Activated T-cell treated with anti-CD3 and anti-CD28 coated beads for 1 hour (primary cell): ENCODE measurements around the gene GPR162.
A peak's percentile ranks its signal among the peaks of the same experiment; 100 is the strongest.

Experiments used
- DNase-seq: peaks from one replicate; pipeline ENCODE4 v3.0.0-alpha.2; 2020; ENCODE audit warnings: low read depth

GPR162 gene, protein sequence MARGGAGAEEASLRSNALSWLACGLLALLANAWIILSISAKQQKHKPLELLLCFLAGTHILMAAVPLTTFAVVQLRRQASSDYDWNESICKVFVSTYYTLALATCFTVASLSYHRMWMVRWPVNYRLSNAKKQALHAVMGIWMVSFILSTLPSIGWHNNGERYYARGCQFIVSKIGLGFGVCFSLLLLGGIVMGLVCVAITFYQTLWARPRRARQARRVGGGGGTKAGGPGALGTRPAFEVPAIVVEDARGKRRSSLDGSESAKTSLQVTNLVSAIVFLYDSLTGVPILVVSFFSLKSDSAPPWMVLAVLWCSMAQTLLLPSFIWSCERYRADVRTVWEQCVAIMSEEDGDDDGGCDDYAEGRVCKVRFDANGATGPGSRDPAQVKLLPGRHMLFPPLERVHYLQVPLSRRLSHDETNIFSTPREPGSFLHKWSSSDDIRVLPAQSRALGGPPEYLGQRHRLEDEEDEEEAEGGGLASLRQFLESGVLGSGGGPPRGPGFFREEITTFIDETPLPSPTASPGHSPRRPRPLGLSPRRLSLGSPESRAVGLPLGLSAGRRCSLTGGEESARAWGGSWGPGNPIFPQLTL

DNA sequence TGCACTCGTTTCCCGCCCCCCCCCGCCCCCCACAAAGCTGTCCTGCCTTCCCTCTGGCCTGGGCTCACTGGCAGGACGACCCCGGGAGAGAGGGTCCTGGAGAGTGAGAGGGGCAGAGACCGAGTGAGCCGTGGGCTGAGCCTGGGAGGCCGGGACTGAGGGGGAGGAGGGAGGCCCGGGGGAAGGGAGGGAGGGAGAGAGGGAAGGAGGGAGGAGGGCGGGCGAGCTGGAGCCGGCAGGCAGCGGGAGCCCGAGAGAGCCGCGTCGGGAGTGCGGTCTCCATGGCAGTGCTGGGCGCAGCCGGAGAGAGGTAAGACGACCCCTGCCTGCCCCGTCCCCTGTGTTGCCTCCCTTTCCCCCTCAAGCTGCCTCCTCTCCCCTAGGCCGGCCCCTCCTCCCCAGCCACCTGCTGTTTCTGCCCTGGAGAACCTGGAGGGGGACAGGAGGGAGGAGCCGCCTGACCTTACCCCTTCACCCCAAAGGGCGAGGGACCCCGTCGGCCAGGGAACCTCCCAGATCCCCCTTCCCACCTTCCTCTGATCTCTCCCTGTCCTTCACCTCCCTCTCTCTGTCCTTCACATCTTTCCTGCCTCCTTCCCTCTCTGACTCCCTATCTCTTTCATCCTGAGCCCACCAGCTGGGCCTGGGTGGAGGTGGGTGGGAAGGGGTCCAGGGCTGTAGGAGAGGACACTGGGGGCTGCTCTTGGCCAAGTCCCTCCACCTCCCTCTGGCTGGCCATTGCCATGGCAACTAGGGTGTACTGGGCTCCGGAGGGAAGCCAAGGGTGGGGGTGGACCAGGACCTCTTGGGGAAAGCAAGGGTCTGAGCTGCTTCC is at the start of gene GPR162:
GPR162 (plus strand) TSS at position 231 of the 835 bp plus-strand sequence. CDS start 2,078 bp downstream, outside the sequence.
- DNase-seq = no peak

DNA sequence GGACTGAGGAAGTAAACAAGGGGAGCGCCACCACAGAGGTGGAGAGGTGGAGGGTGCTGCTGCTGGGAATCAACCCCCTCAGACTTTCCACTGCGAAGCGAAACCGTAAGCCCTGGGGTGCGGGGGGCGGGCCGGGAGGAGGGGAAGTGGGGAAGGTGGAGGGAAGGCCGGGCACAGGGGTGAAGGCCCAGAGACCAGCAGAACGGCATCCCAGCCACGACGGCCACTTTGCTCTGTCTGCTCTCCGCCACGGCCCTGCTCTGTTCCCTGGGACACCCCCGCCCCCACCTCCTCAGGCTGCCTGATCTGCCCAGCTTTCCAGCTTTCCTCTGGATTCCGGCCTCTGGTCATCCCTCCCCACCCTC is 49.3 kb upstream of the GPR162 start, which contains the start of gene LAG3:
LAG3 (plus strand) TSS at position 190 of the 365 bp plus-strand sequence. CDS start 333 bp downstream, outside the sequence.
- DNase-seq = peak; percentile 45

DNA sequence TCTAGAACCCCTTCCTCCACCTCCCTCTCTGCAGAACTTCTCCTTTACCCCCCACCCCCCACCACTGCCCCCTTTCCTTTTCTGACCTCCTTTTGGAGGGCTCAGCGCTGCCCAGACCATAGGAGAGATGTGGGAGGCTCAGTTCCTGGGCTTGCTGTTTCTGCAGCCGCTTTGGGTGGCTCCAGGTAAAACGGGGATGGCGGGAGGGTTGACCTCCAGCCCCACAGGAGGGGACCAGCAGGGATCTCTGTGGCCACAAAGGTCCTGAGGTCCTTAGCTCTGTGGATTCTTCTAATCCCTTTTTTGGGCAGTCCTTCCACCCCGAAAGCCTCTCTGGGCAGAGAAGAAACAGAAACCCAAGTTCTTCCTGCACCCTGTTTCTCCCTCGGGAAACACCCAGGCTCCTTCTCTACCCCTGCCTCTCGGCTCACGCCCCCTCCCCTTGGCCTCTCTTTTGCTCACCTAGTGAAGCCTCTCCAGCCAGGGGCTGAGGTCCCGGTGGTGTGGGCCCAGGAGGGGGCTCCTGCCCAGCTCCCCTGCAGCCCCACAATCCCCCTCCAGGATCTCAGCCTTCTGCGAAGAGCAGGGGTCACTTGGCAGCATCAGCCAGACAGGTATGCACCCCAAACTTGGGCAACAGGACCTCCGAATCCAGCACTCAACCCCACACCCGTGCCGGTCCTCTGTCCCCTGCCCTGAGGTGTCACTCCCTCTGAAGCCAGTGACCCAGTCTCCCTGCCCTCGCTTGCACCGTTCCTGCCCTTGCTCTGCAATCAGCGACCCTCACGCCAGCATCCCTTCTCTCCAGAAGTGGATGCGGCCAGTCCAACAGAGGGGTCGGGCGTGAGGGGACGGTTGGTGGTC is 48.7 kb upstream of the GPR162 start:
- no peak for DNase-seq

DNA sequence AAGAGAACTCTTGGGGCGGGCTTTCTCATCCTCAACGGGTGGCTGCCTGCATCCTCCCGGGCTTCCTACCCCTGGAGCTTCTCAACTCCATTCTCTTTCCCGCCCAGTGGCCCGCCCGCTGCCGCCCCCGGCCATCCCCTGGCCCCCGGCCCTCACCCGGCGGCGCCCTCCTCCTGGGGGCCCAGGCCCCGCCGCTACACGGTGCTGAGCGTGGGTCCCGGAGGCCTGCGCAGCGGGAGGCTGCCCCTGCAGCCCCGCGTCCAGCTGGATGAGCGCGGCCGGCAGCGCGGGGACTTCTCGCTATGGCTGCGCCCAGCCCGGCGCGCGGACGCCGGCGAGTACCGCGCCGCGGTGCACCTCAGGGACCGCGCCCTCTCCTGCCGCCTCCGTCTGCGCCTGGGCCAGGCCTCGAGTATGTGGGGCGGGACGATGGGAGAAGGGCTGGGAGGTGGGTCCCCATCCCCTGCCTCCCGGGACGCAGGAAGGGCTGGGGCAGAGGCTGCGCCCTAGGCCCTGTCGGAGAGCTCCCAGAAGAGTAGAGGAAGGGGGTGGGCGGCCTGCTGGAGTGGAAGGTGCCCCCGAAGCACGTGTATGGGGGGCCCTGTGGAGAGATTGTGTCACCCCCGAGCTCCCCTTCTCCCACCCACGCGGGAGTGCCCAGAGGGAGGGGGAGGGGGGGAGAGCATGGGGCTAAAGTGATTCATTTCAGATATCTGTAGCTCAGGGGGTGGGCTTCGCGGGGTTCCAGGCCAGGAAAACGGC is 47.9 kb upstream of the GPR162 start:
- DNase-seq = no peak

DNA sequence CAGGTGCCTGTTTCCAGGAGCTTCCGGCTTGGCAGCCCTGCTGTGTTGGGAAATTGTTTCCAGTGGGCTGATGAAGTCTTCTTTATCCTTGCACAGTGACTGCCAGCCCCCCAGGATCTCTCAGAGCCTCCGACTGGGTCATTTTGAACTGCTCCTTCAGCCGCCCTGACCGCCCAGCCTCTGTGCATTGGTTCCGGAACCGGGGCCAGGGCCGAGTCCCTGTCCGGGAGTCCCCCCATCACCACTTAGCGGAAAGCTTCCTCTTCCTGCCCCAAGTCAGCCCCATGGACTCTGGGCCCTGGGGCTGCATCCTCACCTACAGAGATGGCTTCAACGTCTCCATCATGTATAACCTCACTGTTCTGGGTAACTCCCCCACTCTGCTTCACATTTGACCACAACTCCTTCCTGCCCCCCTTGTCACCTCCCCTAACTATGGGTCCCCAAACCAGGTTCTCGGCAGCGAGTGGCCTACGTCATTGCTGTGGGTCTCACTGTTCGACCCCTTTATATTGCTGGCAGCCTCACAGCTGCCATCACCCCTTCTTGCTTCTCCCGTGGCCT is 47.0 kb upstream of the GPR162 start:
- DNase-seq = no peak

DNA sequence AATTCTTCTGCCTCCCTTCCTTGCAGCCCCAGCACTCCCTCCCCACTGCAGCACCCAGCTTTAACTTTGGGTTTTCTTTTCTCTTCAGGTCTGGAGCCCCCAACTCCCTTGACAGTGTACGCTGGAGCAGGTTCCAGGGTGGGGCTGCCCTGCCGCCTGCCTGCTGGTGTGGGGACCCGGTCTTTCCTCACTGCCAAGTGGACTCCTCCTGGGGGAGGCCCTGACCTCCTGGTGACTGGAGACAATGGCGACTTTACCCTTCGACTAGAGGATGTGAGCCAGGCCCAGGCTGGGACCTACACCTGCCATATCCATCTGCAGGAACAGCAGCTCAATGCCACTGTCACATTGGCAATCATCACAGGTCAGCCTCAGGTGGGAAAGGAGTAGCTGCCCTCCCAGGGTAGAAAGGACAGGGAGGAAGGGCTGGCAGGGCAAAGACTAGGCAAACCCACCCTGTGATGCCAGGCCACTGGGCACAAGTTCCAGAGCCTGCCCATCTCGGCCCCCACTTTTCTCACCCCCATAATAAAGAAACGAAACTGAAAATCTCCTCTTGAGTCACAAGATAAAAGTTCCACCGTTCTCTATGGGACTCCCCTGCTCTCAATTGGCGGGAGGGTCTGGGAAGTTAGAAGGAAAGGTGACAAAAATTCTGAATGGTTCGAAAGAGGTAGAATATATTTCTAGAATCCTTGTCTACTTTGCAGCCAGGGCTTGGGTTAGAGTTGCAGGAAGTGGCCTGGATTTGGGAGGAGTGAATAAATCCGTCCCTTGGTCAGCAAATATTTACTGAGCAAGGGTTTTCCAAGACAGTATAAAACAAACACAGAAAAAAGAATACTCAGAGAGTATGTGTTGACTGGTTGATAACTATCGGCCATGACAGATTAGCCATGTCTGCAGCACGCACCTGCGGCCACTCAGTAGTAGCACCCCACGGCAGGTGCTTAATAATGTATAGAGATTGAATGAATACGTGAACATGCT is 46.1 kb upstream of the GPR162 start:
- DNase-seq = no peak

DNA sequence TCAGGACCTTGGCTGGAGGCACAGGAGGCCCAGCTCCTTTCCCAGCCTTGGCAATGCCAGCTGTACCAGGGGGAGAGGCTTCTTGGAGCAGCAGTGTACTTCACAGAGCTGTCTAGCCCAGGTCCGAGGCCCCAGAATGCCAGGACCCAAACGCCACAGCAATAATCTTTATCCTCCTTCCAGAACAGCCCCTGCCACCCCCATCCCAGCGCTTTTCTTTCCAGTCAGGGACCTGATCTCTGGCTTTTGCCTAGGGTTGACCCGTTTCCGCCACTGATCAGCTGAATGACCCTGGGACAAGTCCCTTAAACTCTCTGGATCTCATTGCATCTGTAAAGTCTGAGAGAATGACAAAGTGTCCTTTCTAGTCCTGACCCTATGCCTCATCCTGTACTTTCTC is 44.2 kb upstream of the GPR162 start:
- DNase-seq = no peak

DNA sequence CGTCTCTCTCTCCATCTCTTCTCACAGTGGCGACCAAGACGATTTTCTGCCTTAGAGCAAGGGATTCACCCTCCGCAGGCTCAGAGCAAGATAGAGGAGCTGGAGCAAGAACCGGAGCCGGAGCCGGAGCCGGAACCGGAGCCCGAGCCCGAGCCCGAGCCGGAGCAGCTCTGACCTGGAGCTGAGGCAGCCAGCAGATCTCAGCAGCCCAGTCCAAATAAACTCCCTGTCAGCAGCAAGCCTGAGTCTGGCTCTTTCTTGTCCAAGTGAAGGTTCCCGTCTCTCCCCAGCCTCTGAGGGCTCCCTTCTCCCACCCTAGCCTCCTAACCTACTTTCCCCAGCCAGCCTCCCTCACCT is 43.4 kb upstream of the GPR162 start:
- no peak for DNase-seq

DNA sequence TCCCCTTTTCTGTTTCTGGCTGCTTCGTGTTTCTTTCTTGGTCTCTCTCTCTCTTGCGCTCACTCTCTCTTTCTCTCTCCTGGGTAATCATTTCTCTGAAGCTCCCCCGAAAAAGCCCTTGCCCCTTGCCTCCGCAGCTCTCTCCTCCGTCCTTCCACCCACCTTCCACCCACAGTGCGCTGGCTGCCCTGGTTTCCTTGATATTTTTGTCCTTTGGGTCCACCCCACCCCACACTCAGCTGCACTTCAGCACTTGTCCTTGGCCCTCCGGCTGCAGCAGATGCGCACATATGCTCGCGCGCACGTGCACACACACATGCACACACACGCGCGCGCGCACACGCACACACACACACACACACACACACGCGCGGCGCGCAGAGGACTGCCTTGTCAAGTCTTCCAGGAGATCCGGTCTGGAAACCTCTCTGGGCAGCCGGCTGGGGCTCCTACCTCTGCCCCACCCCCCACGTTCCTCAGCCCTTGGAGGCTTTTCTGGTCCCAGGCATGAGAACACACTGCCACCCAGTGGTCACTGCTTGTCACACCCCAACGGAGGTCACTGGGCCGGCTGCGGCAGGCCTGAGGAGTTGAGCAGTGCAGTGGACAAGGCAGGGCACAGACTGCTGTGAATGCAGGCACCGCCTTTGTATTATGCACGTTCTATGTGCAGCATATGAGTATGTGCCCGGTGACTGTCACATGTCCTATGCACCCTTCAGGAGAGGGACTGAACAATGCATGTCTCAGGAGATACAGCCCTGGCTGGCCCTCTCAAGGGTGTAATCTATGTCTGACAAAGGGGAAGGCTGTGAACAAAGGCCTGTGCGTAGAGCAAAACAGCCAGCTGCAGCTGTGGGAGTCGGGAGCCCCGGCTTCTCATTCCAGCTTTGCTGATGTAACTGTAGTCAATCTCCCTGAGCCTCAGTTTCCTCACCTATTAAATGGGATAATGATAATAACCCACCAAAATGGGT is 42.8 kb upstream of the GPR162 start:
- DNase-seq = peak; percentile 89

DNA sequence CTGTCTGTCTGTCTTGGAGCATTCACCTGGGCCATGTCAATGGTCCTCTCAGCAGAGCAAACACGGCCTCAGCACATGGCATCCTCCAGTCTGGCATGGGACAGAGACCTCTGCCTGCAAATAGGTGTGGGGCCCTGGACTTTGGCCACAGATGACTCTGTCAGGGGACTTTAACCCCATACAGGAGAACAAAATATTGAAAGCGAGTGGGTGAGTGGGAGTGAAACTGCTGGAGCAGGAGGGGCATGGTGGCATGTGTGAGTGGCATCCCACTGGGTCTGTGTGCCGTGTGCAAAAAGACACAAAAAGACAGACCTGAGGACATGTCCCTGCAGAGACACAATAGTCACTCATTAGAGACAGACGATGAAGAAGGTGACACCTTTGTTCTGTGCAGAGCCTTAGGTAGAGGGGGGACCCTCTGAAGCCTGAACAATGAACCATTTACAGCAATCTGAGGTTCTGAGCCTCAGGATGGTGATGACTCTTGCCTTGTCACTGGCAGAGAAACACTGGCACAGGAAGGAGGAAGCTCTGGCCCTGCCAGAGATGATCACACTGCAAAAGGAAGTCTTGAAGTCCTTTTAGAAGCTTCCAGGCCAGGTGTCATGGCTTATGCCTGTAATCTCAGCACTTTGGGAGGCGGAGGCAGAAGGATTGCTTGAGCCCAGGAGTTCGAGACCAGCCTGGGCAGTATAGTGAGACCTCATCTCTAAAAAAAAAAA is 41.8 kb upstream of the GPR162 start:
- DNase-seq = no peak

DNA sequence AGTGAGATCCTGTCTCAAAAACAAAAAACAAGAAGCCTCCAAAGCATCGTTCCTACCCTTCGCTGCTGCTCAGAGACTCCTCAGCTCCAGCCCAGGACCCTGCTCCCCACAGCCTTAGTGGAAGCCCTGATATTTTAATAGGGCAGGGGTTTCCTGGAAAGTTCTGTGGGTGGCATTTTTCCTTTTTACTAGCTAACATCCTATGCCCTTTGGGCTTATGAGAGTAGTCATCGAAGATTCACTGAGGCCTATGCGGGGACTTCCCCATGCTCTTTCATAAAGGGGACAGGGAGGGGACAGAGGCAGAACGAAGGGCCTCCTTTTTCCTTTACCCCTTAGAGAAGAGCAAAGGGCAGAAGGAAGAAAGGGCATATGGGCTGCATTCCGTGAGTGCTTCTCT is 41.0 kb upstream of the GPR162 start:
- DNase-seq = no peak

DNA sequence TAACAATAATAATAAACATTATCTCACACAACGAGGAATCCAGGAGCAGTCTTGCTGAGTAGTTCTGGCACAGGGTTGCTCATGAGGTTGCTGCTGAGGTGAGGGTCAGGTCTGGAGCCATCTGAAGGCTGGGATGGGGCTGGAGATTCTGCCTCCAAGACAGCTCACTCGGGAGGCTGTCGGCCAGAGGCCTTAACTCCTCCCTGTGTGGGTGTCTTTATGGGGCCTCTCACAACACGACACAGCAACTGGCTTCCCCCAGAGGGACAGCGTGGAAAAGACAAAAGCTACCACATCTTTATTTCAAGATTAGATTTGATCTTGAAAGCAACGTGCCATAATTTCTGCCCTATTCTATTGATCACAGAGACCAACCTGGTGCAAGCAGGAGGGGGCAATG is 39.5 kb upstream of the GPR162 start:
- DNase-seq = no peak

DNA sequence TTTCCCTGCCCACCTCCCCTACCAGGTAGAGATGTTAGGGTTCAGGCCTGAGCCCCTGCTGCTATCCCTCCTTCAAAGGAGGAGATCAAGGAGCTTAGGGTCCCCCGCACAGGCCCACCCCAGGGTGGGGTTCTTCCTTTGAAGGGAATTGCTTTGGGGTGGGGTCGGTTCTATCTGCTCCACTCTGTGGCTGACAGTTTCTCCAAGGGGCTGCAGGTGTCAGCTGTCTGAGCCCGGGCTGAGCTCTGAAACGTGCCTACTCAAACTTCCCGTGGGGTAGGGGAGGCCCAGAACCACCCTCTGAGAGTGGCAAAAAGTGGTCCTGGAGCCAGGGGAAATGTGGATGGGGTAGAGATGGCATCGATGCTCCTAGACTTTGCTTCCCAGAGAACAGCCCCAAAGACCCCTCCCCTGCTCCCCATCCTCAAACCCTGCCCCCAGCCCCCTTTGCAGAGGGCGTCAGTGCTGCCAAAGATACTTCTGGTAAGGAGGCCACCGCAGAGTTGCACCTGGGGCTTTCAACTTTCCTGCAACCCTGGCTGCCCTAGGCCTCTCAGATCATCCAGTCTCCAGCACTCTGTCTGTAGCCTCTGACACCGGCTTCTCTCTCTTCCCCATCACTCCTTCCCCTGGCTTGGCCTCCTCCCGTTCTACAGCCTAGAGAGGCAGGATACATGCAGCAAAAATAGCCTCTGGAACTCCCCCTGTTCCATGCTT is 38.6 kb upstream of the GPR162 start:
- no peak for DNase-seq

DNA sequence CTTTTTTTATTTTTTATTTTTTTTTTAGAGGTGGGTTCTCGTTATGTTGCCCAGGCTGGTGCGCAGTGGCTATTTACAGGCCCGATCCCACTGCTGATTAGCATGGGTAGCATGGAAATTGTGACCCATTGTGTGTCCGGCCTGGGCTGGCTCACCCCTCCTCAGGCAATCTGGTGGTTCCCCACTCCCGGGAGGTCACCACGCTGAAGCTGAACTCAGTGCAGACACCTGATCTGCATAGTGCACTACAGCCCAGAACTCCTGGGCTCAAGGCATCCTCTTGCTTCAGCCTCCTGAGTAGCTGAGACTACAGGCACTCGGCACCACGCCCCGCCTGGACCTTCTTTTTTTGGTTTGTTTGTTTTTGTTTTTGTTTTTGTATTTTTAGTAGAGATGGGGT is 37.8 kb upstream of the GPR162 start:
- no peak for DNase-seq

DNA sequence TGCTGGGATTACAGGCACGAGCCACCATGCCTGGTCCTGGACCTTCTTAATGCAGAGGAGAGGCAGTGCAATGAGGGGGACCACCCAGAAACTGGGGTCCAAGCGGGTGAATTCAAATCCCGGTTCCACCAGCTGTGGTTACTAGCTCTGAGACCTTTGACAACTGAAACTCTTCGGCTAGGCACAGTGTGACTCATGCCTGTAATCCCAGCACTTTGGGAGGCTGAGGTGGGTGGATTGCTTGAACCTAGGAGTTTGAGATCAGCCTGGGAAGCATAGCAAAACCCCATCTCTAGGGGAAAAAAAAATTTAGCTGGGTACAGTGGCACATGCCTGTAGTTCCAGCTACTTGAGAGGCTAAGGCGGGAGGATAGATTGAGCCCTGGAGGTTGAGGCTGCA is 37.3 kb upstream of the GPR162 start:
- no peak for DNase-seq

DNA sequence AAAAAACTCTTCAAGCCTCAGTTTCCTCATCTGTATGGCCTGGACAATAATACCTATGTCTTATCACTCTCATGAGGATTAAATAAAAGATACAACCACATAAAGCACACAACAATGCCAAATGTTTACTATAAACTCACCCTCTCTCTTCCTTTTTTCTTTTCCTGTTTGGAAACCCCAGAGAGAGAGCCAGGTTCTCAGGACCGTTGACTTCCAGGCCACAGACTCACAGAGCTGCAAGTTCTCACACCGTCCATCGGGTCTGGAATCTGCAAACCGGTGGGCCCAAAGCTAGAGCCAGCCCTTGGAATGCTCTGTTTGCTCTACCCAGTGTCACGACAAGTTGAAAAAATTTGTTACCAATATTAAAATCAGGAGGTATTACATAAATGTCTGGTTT is 36.9 kb upstream of the GPR162 start:
- DNase-seq = no peak
